DOHH2 (cell line): Measurements from ENCODE around the gene ETV5.

Source experiments
- EZH2phosphoT487 ChIP-seq: fragments of 200-600 bp; sonication (generic); IDR thresholded peaks from 2 replicates; pipeline ENCODE4 v1.6.1; 2017; ENCODE audit warnings: borderline replicate concordance, mild to moderate bottlenecking, antibody characterized with exemption, low read length, moderate library complexity, mixed read lengths
- TF ChIP-seq, protein P1 (sequence below): fragments of 200-600 bp; sonication (generic); IDR thresholded peaks from one replicate; pipeline ENCODE4 v1.5.1; 2014; ENCODE audit warnings: antibody characterized with exemption, mild to moderate bottlenecking, low read depth, low read length; ENCODE audit not compliant: poor library complexity, severe bottlenecking

DNA sequence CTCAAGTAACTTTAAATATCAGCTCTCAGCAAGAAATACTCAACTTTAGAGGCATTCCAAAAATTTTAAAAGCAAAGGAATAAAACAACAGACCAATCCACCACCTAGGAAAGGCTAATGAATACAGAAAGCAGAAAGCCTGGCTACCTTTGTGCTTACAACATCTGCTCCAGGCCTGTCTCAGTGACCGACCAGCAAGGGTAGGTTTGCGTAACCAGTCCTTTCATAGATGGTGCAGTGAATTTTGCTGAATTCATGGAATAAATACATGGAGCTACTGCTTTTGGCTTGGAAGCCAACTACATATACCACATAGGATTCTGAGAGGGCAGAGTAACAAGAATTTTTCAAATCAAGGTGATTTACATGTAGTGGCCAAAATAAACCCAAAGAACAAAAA lies 27.2 kb downstream of the ETV5 start:
- TF ChIP-seq, protein P1, sequence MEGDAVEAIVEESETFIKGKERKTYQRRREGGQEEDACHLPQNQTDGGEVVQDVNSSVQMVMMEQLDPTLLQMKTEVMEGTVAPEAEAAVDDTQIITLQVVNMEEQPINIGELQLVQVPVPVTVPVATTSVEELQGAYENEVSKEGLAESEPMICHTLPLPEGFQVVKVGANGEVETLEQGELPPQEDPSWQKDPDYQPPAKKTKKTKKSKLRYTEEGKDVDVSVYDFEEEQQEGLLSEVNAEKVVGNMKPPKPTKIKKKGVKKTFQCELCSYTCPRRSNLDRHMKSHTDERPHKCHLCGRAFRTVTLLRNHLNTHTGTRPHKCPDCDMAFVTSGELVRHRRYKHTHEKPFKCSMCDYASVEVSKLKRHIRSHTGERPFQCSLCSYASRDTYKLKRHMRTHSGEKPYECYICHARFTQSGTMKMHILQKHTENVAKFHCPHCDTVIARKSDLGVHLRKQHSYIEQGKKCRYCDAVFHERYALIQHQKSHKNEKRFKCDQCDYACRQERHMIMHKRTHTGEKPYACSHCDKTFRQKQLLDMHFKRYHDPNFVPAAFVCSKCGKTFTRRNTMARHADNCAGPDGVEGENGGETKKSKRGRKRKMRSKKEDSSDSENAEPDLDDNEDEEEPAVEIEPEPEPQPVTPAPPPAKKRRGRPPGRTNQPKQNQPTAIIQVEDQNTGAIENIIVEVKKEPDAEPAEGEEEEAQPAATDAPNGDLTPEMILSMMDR, result no peak
- TF ChIP-seq EZH2phosphoT487, result no peak
